IPS-20b (cell line): Measurements from ENCODE around the gene FGFBP1.

ENCODE experiments used
- H3K27ac ChIP-seq: one replicate; pipeline ENCODE4 v1.5.1; 2013; ENCODE audit warnings: low read length
- H3K27me3 ChIP-seq: 2 replicates; pipeline ENCODE4 v1.6.1; 2013; ENCODE audit warnings: mild to moderate bottlenecking, low read length, inconsistent platforms; ENCODE audit not compliant: insufficient read depth
- H3K36me3 ChIP-seq: 2 replicates; pipeline ENCODE4 v1.6.1; 2013; ENCODE audit warnings: low read depth, mild to moderate bottlenecking, inconsistent platforms, low read length, moderate library complexity; ENCODE audit not compliant: insufficient read depth
- H3K4me1 ChIP-seq: 2 replicates; pipeline ENCODE4 v1.6.1; 2013; ENCODE audit warnings: mild to moderate bottlenecking, control low read depth, inconsistent platforms, low read length, moderate library complexity; ENCODE audit not compliant: insufficient read depth
- H3K4me3 ChIP-seq: 2 replicates; pipeline ENCODE4 v1.5.1; 2013; ENCODE audit warnings: mild to moderate bottlenecking, low read length, inconsistent platforms
- H3K9ac ChIP-seq: 2 replicates; pipeline ENCODE4 v1.6.1; 2013; ENCODE audit warnings: low read depth, mild to moderate bottlenecking, inconsistent platforms, low read length, moderate library complexity
- H3K9me3 ChIP-seq: 2 replicates; pipeline ENCODE4 v1.6.1; 2013; ENCODE audit warnings: mild to moderate bottlenecking, low read depth, low read length, inconsistent platforms; ENCODE audit not compliant: insufficient read depth

FGFBP1 gene

GRCh38 chr4:15888515-15888914, 50.0 kb downstream of the FGFBP1 start:
- Histone ChIP-seq H3K36me3 (no peaks in the 10 kb centered on the region), H3K27ac (no peak overlapping the region), H3K4me1 (peaks cover 11% of the 10 kb centered on the region)

More at GRCh38 chr4:15888515-15888914, 50.0 kb downstream of the FGFBP1 start:
- Histone ChIP-seq H3K9ac (no peak overlapping the region), H3K4me3 (no peak overlapping the region), H3K27me3 (no peaks in the 10 kb centered on the region), H3K9me3 (no peaks in the 10 kb centered on the region)
